GM10248 (cell line): Measurements from ENCODE around the gene TEX29.

Source experiments
- CTCF ChIA-PET: fragments of 300-600 bp; sonication (Branson Sonifier 250); formaldehyde crosslinking; extraction: SDS; loops from one replicate; lab custom pipeline; 2021; ENCODE audit warnings: antibody characterized with exemption; lab: Yijun Ruan, JAX
- POLR2A ChIA-PET: fragments of 350-650 bp; sonication (Branson Sonifier 250); formaldehyde crosslinking; extraction: SDS; loops from one replicate; lab custom pipeline; 2020; ENCODE audit warnings: antibody characterized with exemption; lab: Yijun Ruan, JAX
- DNase-seq: peaks from one replicate; pipeline ENCODE4 v3.0.0; 2012; ENCODE audit errors: extremely low spot score
- TF ChIP-seq, protein P1 (sequence below): IDR thresholded peaks from 2 replicates; pipeline ENCODE4 v1.5.1; 2012; ENCODE audit warnings: mild to moderate bottlenecking, low read depth; ENCODE audit errors: extremely low read depth, missing control alignments, control extremely low read depth

TEX29 gene

DNA sequence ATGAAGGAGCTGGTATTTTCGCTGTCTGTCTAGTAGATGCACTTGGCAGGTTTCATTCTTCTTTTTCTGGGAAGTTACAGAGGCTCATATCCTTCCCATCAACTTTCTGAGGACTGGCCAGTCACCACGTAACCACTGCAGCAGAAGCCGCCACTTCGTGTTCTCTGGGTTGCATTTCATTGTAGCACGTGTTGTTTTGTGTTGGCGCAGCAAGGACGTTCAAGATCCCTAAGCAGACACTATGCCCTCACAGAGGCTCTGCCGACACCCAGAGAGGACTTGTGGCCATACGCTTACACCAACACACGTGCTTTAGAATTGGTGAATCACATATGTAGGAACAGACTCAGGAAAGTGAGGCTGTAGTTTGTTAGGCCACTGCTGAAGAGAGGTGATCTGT, 42.2 kb upstream of the TEX29 start:
- TF ChIP-seq, protein P1, sequence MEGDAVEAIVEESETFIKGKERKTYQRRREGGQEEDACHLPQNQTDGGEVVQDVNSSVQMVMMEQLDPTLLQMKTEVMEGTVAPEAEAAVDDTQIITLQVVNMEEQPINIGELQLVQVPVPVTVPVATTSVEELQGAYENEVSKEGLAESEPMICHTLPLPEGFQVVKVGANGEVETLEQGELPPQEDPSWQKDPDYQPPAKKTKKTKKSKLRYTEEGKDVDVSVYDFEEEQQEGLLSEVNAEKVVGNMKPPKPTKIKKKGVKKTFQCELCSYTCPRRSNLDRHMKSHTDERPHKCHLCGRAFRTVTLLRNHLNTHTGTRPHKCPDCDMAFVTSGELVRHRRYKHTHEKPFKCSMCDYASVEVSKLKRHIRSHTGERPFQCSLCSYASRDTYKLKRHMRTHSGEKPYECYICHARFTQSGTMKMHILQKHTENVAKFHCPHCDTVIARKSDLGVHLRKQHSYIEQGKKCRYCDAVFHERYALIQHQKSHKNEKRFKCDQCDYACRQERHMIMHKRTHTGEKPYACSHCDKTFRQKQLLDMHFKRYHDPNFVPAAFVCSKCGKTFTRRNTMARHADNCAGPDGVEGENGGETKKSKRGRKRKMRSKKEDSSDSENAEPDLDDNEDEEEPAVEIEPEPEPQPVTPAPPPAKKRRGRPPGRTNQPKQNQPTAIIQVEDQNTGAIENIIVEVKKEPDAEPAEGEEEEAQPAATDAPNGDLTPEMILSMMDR = no peak
- DNase-seq = no peak
- POLR2A ChIA-PET = no interaction called here
- CTCF ChIA-PET = no interaction called here

DNA sequence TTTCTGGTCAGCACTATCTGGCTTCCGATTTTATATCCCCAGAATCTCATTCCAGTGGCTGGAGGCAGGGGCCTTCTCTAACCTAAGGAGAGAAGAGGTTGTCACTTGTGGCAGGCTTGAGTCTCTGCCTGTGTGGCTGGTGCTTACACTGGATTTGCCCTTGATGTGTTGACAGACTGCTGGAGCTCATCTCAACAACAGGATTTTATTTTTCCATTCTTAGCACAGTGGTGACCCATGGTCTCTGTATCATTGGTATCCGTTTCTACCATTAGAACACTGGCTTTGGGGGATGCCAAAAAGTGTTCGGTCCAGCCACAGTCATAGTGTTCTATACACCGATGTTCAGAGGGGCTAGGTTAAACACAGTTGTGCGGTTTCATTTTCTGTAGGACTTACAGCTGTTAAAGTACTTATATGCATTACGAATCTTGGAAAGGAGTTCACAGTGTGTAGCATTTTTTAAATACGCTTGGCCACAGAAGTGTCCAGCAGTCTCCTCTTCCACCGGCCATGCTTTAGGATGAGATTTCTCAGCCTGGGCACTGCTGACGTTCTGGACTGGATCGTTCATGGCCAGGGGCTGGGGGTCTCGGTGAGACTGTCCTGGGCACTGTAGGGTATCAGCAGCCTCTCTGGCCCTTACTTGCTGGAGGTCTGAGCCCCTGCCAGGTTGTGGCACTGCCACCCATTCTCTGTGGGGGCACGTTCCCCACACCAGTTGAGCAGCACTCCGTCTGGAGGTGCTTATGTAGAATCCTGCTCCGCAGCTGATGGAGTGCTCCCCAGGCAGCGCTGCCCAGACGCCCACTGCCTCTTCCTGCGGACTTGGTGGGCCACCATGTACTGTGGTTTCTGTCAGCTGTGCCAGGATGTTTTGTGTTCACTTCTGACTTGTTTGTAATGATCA, 41.4 kb upstream of the TEX29 start:
- DNase-seq = no peak
- ChIA-PET CTCF (no interaction called here), POLR2A (no interaction called here)
- TF ChIP-seq, protein P1 = no peak

DNA sequence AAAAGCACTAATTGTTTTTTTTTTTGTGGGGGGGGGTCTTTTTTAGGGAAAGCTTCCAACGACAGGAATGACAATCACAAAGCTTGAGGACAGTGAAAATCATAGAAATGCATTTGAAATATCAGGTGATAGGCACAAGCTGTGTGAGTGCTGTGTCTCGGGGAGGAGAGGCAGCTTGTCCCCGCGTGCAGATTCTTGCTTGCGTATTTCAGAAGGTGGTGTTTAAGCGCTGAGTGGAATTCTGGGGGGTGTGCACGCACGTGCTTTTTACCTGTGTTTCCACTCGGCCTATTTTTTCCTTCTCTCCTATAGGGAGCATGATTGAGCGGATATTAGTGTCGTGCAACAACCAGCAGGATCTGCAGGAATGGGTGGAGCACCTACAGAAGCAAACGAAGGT, 40.2 kb upstream of the TEX29 start:
- POLR2A ChIA-PET = no interaction called here
- no peak for DNase-seq
- TF ChIP-seq, protein P1 = no peak
- CTCF ChIA-PET = interaction anchor here (1.4 kb wide), 1 partner anchor 11 kb away, joined by 4 read pairs; no protein-coding TSS in a partner anchor

DNA sequence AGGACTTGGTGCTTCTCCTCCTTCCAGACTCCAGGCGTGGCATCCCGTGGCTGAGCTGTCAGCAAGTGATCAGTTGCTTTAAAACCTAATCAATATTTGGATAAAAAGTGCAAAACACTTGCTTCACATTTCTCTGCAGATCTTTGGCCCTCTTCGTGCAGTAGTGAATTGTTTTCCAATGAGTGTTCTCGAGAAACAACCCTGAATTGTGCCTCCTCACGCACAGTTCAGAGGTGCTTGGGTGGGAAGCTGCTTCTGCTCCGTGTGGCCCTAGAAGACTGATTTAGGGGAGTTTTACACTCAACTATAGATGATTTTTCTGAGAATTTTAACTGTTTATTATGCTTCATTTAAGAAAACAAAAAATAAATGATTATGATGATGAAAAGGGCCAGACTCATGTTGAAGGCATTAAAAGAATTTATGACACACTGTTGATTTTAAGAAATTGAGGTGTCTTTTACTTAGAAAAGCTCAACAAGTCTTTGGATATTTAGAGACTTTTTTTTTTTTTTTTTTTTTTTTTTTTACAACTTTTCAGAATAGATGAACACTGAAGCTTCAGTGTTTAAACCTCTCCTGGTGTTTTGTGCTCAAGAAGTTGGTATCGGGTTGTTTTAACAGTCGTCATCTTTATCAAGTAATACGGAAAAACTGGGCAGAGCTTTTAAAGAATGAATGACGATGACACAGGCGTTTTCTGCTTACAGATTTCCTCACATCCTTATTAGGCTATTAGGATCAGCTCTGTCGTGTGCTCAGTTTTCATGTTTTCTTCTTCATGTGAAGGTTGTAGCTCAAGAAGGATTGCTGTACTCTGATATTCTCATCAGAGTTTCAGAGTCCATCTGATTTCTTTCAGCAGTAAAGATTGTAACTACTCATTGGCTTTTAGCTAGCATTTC, 39.5 kb upstream of the TEX29 start:
- no peak for DNase-seq
- CTCF ChIA-PET = interaction anchor here (1.0 to 1.6 kb wide), 3 partner anchors 10 to 198 kb away, joined by 3 to 4 read pairs (median 3); no protein-coding TSS in a partner anchor
- POLR2A ChIA-PET = interaction anchor here (0.6 kb wide), 1 partner anchor 186 kb away, joined by 3 read pairs; no protein-coding TSS in a partner anchor
- TF ChIP-seq, protein P1 = no peak

DNA sequence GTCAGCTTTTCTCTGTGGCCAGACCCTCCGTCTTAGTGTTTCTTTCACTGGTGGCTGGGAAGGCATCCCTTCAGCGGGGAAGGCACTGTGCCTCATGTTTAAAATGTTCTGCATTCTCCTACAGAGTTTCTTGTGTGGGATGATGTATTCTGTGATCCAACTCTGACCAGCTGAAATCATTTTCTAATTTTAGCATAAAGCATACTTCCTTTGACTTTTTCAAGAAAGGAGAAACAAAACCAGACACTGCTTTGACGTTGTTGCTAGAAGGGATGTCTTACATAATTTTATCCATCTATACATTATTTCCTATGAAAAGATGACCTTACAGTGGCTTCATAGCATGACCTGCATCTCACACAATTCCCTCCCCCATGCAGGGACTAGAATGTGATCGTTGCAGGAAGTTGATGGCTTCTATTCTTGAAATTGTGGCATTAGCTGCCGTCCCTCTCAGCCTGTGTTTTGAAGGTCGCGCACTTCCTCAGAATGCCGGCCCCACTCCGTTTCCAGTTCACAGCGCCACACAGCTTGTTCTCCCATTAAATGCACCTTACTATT, 38.6 kb upstream of the TEX29 start:
- TF ChIP-seq, protein P1 = no peak
- DNase-seq = no peak
- ChIA-PET POLR2A (interaction anchor here (0.5 kb wide), 1 partner anchor 1521 kb away, joined by 6 read pairs; no protein-coding TSS in a partner anchor), CTCF (interaction anchor here (1.6 kb wide), 1 partner anchor 199 kb away, joined by 3 read pairs; no protein-coding TSS in a partner anchor)

DNA sequence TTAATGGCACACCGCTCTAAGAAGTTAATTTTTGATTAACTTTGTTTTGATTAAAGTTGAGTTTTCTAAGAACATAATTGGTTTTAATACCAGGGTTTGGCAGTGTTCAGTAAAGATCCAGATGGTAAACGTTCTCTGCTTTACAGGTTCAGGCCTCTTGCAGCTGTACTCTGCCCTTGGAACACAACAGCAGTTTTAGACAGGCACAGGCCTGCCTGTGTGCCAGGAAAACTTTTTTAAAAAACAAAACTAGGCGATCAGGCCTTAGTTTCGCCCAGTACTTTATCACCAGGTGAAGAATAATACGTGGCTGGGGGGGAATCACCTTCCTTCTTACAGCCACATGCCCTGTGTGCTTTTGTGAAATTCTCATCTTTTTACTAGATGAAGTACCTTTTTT, 38.0 kb upstream of the TEX29 start:
- no peak for DNase-seq
- ChIA-PET POLR2A (no interaction called here), CTCF (no interaction called here)
- TF ChIP-seq, protein P1 = no peak
